K562 (cell line): ENCODE data around the gene SFTPA2.
"Not testable (repeated sequence)": the region's sequence is repeated elsewhere in the genome, so short reads cannot be mapped to it uniquely, and the experiment has no call there.

Experiments
- POLR2AphosphoS5 ChIP-seq: IDR thresholded peaks from 2 replicates; pipeline ENCODE4 v1.6.1; 2011; ENCODE audit warnings: mild to moderate bottlenecking, low read depth, low read length, moderate library complexity; ENCODE audit not compliant: control insufficient read depth, insufficient read depth
- ZNF668 ChIP-seq: fragments of 250-450 bp; sonication (Bioruptor Pico); IDR thresholded peaks from 2 replicates; pipeline ENCODE4 v1.8.0; 2022; ENCODE audit warnings: mild to moderate bottlenecking, inconsistent platforms
- TF ChIP-seq, protein P1 (sequence below), 2 experiments: fragments of 450-650 bp in 1 of 2; sonication (generic) in 1 of 2; formaldehyde crosslinking in 1 of 2; IDR thresholded peaks in 1 of 2; conservative IDR thresholded peaks in 1 of 2; 2 replicates each; pipeline versions ENCODE4 v1.6.1 to v1.8.1; 2016 to 2023; ENCODE audit warnings: mild to moderate bottlenecking in 2 of 2, moderate library complexity in 2 of 2, inconsistent platforms in 1 of 2, missing genetic modification reagents in 1 of 2

DNA sequence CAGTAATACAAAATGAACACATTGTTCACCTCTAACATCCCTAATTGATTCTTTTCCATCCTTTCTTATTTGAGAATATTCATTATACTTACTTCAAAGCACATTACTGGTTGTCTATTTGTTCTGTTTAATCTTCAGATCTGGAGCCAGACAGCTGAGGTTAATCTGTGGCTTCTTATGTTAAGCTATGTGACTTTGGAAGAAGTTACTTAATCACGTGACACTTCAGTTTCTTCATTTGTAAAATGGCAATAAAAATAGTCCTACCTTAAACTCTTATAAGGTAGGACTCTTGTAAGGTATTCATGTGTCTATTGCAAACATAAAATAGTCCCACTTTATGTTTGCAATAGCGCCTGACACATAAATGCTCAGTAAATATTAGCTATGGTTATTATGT is 13.1 kb downstream of the SFTPA2 start:
- TF ChIP-seq, protein P1, sequence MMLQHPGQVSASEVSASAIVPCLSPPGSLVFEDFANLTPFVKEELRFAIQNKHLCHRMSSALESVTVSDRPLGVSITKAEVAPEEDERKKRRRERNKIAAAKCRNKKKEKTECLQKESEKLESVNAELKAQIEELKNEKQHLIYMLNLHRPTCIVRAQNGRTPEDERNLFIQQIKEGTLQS (IDR thresholded peaks at IDR 0.05): not testable (repeated sequence)
- TF ChIP-seq, protein P1 (CRISPR knock-in tag; conservative IDR thresholded peaks at IDR 0.05): not testable (repeated sequence)
- TF ChIP-seq POLR2AphosphoS5, ZNF668: not testable (repeated sequence)
